Fibroblast of villous mesenchyme (primary cell): Measurements from ENCODE around the gene CCDC30. TPM values are rescaled to one million over a fixed set of nuclear protein-coding genes. Genes with fewer than 3 reads are reported as not detected.
A peak's percentile ranks its signal among the peaks of the same experiment; 100 is the strongest.
"Not testable (repeated sequence)": the region's sequence is repeated elsewhere in the genome, so short reads cannot be mapped to it uniquely, and the experiment has no call there.

ENCODE experiments used
- DNase-seq: peaks from one replicate; pipeline ENCODE4 v3.0.0-alpha.2; 2010; ENCODE audit warnings: low read depth
- H3K4me3 ChIP-seq: 2 replicates; pipeline ENCODE4 v1.5.1; 2011; ENCODE audit warnings: low read depth, mild to moderate bottlenecking, low read length
- total RNA-seq: library from RNA; depleted of rRNA; stranded (reverse); fragments of >200 nt; gene quantifications from 2 replicates; pipeline ENCODE4 v1.2.3, GENCODE V29; 2012
- TF ChIP-seq, protein P1 (sequence below): IDR thresholded peaks from 2 replicates; pipeline ENCODE4 v1.5.1; 2012; ENCODE audit warnings: low read depth, mild to moderate bottlenecking, low read length; ENCODE audit not compliant: insufficient read depth

CCDC30 gene
- total RNA-seq, 1 donor = 0.86 TPM

- DNase-seq = no peak
- no peak overlapping the region for H3K4me3 ChIP-seq
- TF ChIP-seq, protein P1, sequence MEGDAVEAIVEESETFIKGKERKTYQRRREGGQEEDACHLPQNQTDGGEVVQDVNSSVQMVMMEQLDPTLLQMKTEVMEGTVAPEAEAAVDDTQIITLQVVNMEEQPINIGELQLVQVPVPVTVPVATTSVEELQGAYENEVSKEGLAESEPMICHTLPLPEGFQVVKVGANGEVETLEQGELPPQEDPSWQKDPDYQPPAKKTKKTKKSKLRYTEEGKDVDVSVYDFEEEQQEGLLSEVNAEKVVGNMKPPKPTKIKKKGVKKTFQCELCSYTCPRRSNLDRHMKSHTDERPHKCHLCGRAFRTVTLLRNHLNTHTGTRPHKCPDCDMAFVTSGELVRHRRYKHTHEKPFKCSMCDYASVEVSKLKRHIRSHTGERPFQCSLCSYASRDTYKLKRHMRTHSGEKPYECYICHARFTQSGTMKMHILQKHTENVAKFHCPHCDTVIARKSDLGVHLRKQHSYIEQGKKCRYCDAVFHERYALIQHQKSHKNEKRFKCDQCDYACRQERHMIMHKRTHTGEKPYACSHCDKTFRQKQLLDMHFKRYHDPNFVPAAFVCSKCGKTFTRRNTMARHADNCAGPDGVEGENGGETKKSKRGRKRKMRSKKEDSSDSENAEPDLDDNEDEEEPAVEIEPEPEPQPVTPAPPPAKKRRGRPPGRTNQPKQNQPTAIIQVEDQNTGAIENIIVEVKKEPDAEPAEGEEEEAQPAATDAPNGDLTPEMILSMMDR = no peak
These were observed 2.9 kb downstream of the CCDC30 start for GRCh38 chr1:42466030-42466429.

DNA sequence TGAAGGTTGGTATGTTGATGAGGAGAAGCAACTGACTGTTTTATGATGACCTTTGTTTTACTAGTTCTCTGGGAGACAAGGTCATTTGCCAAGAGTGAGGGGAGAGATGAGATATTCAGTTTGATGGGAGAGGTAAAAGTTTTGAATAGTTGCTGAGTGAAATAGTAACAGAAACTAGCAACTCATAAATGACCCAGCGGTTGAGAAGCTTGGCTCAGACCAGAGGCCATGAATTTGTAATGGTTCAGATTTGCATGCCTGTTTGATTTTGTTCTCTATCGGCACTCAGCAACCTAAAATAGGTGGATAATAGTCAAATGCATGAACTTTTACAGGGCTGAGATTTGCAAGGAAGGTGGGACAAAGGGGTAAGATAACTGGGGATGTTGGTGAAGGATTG, 6.6 kb downstream of the CCDC30 start:
- TF ChIP-seq, protein P1 = no peak

DNA sequence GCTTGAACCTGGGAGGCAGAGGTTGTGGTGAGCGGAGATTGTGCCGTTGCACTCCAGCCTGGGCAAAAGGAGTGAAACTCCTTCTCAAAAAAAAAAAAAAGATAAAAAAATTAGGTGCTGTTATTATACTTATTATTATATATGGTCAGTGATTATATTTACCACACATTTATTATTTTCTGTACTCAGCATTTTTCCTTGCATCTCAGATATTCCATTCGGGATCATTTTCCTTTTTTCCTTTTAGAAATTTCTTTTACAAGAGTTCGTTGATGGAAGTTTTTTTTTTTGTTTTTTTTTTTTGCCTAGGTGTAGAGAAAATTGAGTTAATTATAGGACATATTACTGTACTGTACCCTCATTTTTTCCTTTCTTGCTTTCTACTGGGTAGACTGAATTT, 13.5 kb downstream of the CCDC30 start:
- no peak for DNase-seq
- TF ChIP-seq, protein P1 = no peak

More for the DNA sequence above, 6.6 kb downstream of the CCDC30 start:
- DNase-seq = no peak
- H3K4me3 ChIP-seq = no peak overlapping the region

GRCh38 chr1:42477354-42477753, 14.3 kb downstream of the CCDC30 start:
- not testable (repeated sequence) for DNase-seq, H3K4me3 ChIP-seq

More for the DNA sequence above, 13.5 kb downstream of the CCDC30 start:
- H3K4me3 ChIP-seq = no peak overlapping the region

DNA sequence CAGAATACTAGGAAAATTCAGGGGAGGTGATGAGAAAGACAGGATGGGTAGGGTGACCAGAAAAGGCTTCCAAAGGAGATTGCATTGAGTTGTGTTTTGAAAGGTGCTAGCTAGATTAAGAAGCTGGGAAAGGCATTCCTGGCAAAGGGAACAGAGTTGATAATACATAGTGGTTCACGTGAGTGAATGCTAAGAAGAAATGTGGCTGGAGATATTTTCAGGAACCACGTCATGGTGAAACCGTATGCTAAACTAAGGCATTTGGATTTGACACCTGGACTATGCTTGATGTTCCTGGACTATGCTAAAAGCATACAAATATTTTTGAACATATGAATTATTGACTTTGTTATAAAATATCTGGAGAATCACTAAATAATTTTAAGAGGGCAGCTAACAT, 14.7 kb downstream of the CCDC30 start:
- TF ChIP-seq, protein P1 = no peak
- DNase-seq = no peak
- no peak overlapping the region for H3K4me3 ChIP-seq

DNA sequence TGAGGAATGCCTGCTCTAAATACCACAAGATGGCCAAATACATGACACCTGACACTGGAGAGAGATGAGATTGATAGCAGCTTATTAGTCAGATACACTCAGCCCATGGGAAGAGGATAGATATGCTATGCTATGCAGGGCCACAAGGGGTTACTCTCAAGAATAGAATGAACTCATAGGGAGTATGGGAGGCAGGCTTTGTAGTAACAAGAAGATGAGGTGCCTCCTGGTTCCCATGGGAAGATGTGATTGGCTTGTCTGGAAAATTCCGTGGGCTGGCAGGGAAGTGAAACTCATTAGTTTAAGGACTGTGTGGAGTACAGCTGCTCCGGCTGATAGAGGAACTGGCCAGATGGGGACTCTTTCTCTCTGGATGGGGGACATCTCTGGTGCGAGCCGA, 16.5 kb downstream of the CCDC30 start:
- DNase-seq = no peak
- no peak overlapping the region for H3K4me3 ChIP-seq
- TF ChIP-seq, protein P1 = no peak

DNA sequence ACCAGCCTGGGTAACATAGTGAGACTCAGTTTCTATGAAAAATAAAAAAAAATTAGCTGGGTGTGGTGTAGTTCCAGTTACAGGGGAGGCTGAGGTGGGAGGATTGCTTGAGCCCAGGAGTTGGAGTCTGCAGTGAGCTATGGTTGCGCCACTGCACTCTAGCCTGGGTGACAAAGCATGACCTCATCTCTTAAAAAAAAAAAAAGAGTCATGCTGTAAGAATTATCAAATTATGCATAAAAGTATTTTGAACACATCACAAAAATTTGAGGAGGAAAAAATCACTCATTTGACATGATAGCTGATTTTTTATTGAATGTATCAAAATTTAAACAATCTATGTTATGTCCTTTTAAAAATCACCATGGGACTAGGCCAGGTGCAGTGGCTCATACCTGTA, 17.8 kb downstream of the CCDC30 start:
- H3K4me3 ChIP-seq = no peak overlapping the region
- no peak for DNase-seq
- TF ChIP-seq, protein P1 = no peak

GRCh38 chr1:42482635-42483153, 19.6 kb downstream of the CCDC30 start:
- TF ChIP-seq, protein P1 = no peak

More at GRCh38 chr1:42482635-42483153, 19.6 kb downstream of the CCDC30 start:
- H3K4me3 ChIP-seq = no peak overlapping the region
- peak; percentile 4 for DNase-seq
